NK-92 treated with Interleukin-12 subunit alpha and Interleukin-12 subunit beta, amount 100 ng/mL, for 24 hours (cell line): Measurements from ENCODE around the gene ANKRD40.
A peak's percentile ranks its signal among the peaks of the same experiment; 100 is the strongest.

Source experiments
- DNase-seq: peaks from one replicate; lab custom pipeline; 2025; lab: John Stamatoyannopoulos, UW

ANKRD40 gene

DNA sequence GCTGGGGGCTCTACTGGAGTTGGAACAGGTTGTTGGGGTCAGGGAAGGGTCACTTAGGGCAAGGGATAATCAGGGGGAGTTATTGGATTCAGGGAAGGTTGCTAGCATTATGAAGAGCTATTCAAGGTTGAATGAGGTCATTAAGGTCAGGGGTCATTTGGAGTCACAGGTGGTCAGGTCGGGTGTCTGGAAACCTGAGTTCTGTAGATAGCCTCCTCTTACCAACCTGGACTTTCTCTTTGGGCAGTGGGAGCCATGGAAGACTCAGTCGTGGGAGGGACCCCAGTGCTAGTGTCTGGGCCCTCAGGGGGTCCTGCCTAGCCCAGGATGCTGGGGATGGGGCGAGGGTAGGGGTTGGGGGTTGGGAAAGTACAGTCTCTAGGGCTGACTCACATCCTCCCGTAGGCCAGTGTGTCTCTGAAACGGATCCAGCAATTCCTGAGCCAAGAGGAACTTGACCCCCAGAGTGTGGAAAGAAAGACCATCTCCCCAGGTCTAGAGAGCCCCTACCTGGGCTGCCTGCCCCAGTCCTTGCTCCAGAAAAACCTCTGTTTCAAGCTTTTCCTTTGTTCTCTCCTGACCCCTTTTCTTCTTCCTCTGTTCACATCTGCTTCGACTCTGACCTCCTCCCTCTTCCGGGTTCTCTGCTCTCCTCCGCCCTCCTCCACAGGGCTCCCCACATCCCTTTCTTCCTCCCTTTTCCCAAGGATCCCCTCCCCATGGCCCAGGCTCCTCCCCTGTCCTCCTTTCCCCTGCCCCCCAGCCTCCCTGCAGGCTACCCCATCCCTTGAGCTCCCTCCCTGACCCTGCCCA is 39.5 kb downstream of the ANKRD40 start:
- no peak for DNase-seq

- DNase-seq, result no peak
Observed at GRCh38 chr17:50667259-50668024, 40.3 kb downstream of the ANKRD40 start.

GRCh38 chr17:50666316-50666715 is 41.4 kb downstream of the ANKRD40 start:
- DNase-seq, result no peak

DNA sequence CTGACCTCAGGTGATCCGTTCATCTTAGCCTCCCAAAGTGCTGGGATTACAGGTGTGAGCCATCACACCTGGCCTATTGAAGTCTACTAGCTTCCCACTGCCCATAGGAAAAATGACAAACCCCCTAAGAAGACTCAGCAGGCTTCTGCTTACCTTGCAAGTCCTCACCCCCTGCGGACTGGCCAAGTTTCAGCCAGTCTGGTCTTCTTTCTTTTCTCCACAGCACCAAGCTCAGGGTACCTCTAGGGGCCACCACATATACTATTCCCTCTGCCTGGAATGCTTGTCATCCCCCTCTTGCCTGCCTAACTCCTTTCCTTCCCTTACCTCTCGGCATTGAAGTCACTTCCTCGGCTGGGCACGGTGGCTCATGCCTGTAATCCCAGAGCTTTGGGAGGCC is 41.9 kb downstream of the ANKRD40 start:
- DNase-seq, result no peak

- DNase-seq, result no peak
Observed at GRCh38 chr17:50664788-50665458, 42.8 kb downstream of the ANKRD40 start.

DNA sequence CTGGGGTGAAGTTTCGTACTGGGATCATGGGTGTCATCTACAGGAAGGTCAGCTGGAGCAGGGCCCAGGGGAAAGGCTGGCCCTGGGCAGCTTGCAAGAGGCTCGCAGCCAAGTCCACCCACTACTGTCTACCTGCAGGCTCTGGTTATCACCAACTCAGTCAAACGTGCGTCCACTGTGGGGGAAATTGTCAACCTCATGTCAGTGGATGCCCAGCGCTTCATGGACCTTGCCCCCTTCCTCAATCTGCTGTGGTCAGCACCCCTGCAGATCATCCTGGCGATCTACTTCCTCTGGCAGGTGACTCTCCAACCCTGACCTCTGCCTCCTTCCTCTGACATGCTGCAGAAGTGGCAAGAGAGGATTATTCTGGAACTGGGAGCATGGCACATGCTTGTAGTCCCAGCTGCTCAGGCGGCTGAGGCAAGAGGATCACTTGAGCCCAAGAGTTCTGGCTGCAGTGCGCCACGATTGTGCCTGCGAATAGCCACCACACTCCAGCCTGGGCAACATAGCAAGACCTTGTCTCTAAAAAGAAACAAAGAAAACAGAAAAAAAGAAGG is 43.8 kb downstream of the ANKRD40 start:
- DNase-seq, result no peak

GRCh38 chr17:50662632-50663225 is 45.0 kb downstream of the ANKRD40 start:
- DNase-seq, result no peak

DNA sequence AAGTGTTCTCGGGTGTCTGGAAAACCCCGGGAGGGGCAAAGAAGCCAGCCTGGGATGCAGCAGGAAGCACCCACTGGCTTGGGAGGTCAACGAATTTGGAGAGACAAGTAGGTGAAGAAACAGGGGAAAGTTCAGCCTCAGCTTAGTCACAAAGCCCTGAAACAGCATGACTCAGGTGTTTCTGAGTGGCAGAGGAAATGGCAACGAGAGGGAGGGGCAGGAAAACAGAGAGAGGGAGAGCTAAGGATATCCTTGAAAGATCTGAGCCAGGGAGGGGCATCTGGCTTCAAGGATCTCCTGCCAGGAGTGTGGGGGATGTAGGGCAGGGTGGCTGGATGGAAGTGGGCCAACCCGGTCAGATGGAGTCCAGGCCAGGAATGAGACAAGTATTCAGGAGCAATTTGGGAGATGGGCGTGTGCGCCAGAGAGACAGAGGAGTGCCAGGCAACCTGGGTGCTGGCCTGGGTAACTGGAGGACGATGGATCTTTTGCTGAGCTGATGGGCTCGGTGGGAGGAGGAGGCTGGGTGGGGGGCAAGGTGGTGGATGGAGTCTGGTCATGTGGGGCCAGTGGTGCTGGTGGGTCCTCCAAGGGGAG is 45.8 kb downstream of the ANKRD40 start:
- DNase-seq, result peak; percentile 27

DNA sequence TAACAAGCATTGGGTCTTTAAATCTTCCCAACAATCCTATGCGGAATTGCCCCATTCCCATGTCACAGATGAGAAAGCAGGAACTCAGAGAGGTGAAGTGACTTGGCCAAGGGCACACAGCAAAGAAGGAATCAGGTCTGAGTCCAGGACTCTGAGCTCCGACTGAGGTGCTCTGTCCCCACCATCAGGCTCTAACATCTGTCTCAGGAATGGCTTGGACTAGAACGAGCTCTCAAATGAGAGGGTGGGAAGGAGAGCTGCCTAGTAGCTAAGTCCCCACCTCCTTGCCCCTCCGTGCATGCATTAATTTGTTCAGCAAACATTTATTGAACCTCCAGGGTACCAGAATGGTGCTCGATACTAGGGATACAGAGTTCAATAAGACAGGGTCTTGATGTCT is 46.4 kb downstream of the ANKRD40 start:
- no peak for DNase-seq

DNA sequence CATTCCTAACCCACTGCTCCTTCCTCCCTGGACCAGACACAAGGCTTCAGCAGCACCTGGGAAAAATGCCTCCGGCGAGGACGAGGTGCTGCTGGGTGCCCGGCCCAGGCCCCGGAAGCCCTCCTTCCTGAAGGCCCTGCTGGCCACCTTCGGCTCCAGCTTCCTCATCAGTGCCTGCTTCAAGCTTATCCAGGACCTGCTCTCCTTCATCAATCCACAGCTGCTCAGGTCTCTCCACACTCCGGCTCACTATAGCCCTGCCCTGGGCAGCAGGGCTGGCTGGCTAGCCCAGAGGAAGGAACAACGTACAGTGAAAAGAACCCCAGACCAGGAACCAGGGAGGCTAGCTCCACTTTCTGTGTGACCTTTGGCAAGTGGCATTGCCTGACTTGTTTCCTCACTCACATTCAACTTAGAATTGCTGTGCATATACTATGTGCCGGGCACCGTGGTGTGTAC is 46.8 kb downstream of the ANKRD40 start:
- DNase-seq, result no peak

DNA sequence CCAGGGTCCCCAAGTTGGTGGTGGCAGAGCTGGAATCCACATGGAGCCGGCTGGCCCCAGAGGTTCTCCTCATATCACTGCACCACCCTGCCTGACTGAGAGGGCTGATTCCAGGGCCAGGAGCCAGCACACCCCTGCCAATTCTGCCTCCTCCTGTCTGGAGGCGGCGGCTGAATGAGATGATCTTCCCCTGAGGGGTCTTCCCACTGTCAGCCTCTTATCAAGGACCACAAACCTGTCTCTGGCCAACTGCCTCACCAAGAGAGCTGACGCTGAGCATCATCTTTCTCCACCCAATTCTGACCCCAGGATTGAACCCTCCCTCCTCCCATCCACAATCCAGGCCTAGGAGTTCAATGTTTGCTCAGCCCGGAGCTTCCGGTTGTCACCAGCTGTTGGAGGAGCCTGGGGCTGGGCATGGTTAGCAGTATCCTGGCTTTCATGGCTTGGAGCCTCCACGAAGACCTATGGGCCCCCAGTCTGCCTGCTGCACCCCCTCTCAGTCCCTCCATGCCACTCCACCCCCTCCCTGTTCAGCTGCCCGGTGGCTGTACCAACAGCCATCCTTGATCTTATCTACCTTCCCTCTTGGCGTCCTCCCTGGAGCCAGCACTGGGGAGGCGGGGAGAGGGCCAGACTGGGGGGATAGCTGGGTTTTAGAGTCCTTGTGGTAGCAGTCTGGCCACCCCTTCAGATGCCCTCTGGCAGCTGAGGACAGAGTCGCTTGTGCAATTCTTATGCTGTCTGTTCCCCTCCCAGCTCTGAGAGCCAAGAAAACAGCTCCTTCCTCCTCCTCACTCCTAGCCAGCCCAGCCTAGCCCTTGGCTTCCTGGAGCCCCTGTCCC is 47.5 kb downstream of the ANKRD40 start:
- no peak for DNase-seq

DNA sequence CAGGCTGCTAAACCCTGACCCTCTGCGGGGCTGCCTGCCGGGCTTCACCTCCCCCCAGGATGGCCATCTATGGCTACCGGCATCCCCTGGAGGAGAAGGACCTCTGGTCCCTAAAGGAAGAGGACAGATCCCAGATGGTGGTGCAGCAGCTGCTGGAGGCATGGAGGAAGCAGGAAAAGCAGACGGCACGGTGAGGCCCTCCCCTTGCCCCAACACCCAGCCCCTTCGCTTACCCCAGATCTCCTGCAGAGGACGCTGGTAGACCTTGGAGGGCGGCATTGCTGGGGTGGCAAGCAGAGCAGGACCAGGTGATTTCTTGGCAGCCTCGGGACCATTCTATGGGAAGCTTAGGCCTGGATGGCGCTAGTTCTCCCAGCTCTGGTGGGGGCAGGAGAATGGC is 48.5 kb downstream of the ANKRD40 start:
- DNase-seq, result no peak

DNA sequence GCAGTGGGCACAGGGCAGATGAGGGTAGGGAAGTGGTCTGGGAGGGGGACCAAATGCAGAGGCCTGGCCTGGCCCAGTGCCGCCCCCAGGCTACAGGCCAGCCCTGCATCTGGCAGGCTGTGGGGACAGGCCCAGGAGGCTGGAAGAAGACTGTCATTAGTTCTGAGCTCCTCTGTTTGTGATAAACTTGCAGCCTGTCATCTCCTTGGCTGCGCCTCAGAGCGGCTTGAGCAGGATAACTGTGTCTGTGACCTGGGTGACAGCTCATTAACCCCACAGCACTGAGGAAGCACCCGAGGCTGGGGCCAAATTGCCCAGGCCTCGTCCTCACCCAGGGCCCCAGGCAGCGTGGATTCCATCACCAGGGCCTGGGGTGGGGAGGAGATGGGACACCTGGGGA is 49.1 kb downstream of the ANKRD40 start:
- DNase-seq, result no peak

DNA sequence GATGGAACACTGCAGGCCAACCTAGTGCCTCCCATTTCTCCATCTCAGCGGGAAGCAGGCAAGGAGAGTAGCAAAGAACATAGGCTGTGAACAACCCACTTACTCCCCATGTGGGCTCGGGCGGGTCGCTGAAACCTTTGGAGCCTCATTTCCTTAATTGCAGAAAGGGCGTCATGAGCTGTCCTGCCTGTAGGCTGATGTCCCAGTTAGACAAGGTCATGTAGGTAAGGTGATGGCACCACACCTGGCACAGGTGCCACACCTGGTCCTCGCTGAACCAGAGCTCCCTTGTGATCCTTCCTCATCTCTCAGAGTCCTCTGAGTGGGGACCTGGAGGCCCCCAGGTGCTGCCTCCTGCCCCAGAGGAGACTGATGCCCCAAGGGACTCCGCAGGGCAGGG is 50.1 kb downstream of the ANKRD40 start:
- DNase-seq, result no peak

DNA sequence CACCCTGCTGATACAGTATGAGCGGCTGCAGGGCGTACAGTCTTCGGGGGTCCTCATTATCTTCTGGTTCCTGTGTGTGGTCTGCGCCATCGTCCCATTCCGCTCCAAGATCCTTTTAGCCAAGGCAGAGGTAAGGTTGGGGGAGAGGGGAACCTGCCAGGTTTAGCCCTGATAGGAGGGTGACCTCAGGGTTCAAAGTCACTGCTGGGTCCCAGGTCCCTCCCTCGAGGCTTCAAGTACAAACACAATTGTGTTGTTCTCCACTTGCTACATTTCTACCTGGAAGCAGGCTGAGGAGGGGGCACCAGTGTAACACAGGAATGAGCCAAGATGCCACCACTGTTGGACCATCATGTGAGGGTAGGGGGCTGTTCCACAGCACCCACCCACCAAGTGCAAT is 50.7 kb downstream of the ANKRD40 start:
- DNase-seq, result no peak

DNA sequence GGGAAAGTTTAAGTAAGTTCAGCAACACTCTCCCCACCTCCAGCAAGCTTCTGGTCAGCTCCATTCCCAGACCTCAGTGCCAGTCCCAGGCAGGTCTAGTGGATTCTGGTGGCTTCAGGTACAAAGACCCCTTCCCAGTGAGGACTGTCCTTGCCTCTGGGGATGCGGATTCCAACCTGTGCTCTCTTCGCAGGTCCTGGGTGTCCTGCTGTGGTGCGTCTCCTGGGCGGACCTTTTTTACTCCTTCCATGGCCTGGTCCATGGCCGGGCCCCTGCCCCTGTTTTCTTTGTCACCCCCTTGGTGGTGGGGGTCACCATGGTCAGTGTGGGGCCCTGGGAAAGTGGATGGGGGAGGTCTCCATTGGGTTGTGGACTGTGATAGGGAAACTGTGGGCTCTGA is 51.2 kb downstream of the ANKRD40 start:
- DNase-seq, result no peak

GRCh38 chr17:50653738-50654137 is 54.0 kb downstream of the ANKRD40 start:
- no peak for DNase-seq

DNA sequence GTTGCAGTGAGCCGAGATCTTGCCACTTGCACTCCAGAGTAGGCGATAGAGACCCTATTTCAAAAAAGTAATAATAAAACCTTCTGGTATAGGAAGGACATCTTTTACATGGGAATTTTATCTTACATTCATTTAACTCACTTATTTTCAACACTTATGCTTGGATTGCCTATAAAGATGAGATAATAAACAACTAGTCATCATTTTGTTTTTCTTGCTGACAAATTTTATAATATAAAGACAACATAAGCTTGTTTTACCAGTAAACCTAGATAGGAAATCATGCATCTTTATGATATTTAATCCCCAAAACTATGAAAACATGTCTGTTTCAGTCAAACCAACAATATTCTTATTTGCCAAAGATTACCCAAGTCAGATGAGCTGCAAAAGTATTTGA is 56.1 kb downstream of the ANKRD40 start:
- no peak for DNase-seq

- DNase-seq, result no peak
Observed at GRCh38 chr17:50649042-50649908, 58.4 kb downstream of the ANKRD40 start.

GRCh38 chr17:50647187-50647586 is 60.5 kb downstream of the ANKRD40 start:
- DNase-seq, result no peak
